OCI-LY7 (cell line): ENCODE data around the gene WDFY4. TPM values are rescaled to one million over a fixed set of nuclear protein-coding genes. Genes with fewer than 3 reads are reported as not detected.
A peak's percentile ranks its signal among the peaks of the same experiment; 100 is the strongest.

Source experiments
- BruUV-seq: library from RNA; stranded (reverse); fragments of 400-500 nt; replicated peaks from 2 replicates; lab custom pipeline; 2021; lab: Mats Ljungman, UMichigan
- CTCF ChIA-PET: fragments of 300-600 bp; sonication (Branson Sonifier 250); formaldehyde crosslinking; loops from one replicate; lab custom pipeline; 2022; ENCODE audit warnings: antibody characterized with exemption; ENCODE audit not compliant: unreplicated experiment; lab: Charles Lee
- POLR2A ChIA-PET: fragments of 300-600 bp; sonication (Branson Sonifier 250); formaldehyde crosslinking; loops from one replicate; lab custom pipeline; 2022; ENCODE audit warnings: antibody characterized with exemption; lab: Charles Lee
- DNase-seq: peaks from one replicate; pipeline ENCODE4 v3.0.0-alpha.2; 2015; ENCODE audit warnings: low spot score
- H2AFZ ChIP-seq: fragments of 200-600 bp; sonication (generic), shearing (Covaris generic); 2 replicates; pipeline ENCODE4 v1.6.1; 2014; ENCODE audit warnings: mild to moderate bottlenecking, antibody characterized with exemption, low read length, moderate library complexity
- H3K27ac ChIP-seq: fragments of 200-600 bp; sonication (generic); 2 replicates; pipeline ENCODE4 v1.5.1; 2014; ENCODE audit warnings: mixed run types, low read depth, mild to moderate bottlenecking, moderate library complexity, low read length, inconsistent platforms; ENCODE audit not compliant: poor library complexity, severe bottlenecking
- H3K36me3 ChIP-seq: fragments of 200-600 bp; sonication (generic); 2 replicates; pipeline ENCODE4 v1.6.1; 2014; ENCODE audit warnings: mild to moderate bottlenecking, antibody characterized with exemption, low read length, moderate library complexity, mixed read lengths; ENCODE audit not compliant: insufficient read depth
- H3K4me1 ChIP-seq: fragments of 200-600 bp; sonication (generic); 2 replicates; pipeline ENCODE4 v1.5.1; 2014; ENCODE audit warnings: mild to moderate bottlenecking, low read length; ENCODE audit not compliant: insufficient read depth, poor library complexity, severe bottlenecking
- H3K4me2 ChIP-seq: fragments of 200-600 bp; sonication (generic); 2 replicates; pipeline ENCODE4 v1.6.1; 2014; ENCODE audit warnings: mild to moderate bottlenecking, low read length
- H3K4me3 ChIP-seq: fragments of 200-600 bp; sonication (generic); 2 replicates; pipeline ENCODE4 v1.5.1; 2014; ENCODE audit warnings: mild to moderate bottlenecking, low read depth, low read length; ENCODE audit not compliant: poor library complexity, severe bottlenecking
- H3K79me2 ChIP-seq: fragments of 200-600 bp; sonication (generic); 2 replicates; pipeline ENCODE4 v1.6.1; 2016; ENCODE audit warnings: low read depth, mild to moderate bottlenecking, low read length, moderate library complexity, mixed read lengths; ENCODE audit not compliant: insufficient read depth
- H3K9me2 ChIP-seq: fragments of 200-600 bp; sonication (generic); 2 replicates; pipeline ENCODE4 v1.6.1; 2016; ENCODE audit warnings: mild to moderate bottlenecking, low read length, mixed read lengths; ENCODE audit not compliant: insufficient read depth
- H3K9me3 ChIP-seq: fragments of 200-600 bp; sonication (generic); 2 replicates; pipeline ENCODE4 v1.6.1; 2014; ENCODE audit warnings: mild to moderate bottlenecking, mixed run types, low read length, mixed read lengths
- H4K20me1 ChIP-seq: fragments of 200-600 bp; sonication (generic); 2 replicates; pipeline ENCODE4 v1.6.1; 2014; ENCODE audit warnings: mild to moderate bottlenecking, antibody characterized with exemption, low read length, moderate library complexity, mixed read lengths; ENCODE audit not compliant: insufficient read depth
- EZH2phosphoT487 ChIP-seq: fragments of 200-600 bp; sonication (generic); IDR thresholded peaks from 2 replicates; pipeline ENCODE4 v1.6.1; 2018; ENCODE audit warnings: low read depth, borderline replicate concordance, mild to moderate bottlenecking, mixed run types, antibody characterized with exemption, low read length, moderate library complexity, mixed read lengths
- intact Hi-C: fragments of 100-400 bp; cut with micrococcal nuclease; formaldehyde crosslinking; loops from one replicate; pipeline ENCODE4 v1.10.0; 2022; ENCODE audit not compliant: unreplicated experiment
- total RNA-seq, 2 experiments: library from RNA; depleted of rRNA in 1 of 2; stranded (reverse); fragments of >200 nt in 1 of 2; shearing (Covaris generic) in 1 of 2; gene quantifications; 2 replicates each; pipeline ENCODE4 v1.2.3, GENCODE V29; 2014 to 2022
- TF ChIP-seq, protein P1 (sequence below): fragments of 200-600 bp; sonication (generic); conservative IDR thresholded peaks from 2 replicates; pipeline ENCODE4 v1.5.1; 2014; ENCODE audit warnings: mild to moderate bottlenecking, antibody characterized with exemption, low read length, moderate library complexity, mixed read lengths

The WDFY4 gene
- total RNA-seq, 2 experiments from 2014 or later = 51.5 to 85.6 TPM

DNA sequence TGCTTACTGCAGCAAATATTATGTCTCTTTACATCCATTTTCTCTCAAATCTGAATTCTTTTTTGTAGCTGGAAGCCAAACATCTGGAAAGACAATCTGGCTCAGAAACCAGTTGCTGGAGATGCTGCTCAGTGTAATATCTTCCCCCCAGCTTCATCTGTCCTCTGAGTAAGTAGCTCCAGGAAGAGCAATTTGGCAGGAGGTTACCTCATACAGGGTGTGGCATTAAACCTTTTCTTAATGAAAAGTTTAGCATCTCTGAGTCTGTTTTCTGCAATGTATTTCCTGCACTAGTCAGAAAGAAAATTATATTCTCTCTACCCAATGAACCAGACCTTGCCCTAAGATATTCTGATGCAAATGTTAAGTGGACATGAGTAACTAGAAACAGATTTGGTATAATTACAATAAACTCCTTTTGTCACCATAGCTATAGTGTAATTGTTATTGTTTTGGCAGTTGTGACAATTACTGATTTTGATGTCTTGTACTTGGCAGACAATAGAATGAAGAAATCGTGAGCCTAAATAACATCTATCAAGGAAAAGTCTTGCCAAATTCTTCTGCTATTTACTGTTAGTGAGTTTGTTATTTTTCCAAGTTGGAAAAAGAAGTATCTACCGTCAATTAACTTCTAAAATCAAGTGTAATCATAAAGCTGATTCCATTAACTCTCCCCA lies 123.3 kb downstream of the WDFY4 start:
- POLR2A ChIA-PET = no interaction called here
- intact Hi-C loops = no loop called here
- Histone ChIP-seq H4K20me1 (no peaks in the 10 kb centered on the region), H3K36me3 (peaks cover 100% of the 10 kb centered on the region), H3K9me3 (no peaks in the 10 kb centered on the region), H3K4me2 (no peak overlapping the region), H3K27ac (no peak overlapping the region), H2AFZ (no peak overlapping the region), H3K4me1 (peaks cover 4% of the 10 kb centered on the region), H3K9me2 (no peaks in the 10 kb centered on the region), H3K4me3 (no peak overlapping the region), H3K79me2 (no peaks in the 10 kb centered on the region)
- no peak for DNase-seq
- TF ChIP-seq, protein P1, sequence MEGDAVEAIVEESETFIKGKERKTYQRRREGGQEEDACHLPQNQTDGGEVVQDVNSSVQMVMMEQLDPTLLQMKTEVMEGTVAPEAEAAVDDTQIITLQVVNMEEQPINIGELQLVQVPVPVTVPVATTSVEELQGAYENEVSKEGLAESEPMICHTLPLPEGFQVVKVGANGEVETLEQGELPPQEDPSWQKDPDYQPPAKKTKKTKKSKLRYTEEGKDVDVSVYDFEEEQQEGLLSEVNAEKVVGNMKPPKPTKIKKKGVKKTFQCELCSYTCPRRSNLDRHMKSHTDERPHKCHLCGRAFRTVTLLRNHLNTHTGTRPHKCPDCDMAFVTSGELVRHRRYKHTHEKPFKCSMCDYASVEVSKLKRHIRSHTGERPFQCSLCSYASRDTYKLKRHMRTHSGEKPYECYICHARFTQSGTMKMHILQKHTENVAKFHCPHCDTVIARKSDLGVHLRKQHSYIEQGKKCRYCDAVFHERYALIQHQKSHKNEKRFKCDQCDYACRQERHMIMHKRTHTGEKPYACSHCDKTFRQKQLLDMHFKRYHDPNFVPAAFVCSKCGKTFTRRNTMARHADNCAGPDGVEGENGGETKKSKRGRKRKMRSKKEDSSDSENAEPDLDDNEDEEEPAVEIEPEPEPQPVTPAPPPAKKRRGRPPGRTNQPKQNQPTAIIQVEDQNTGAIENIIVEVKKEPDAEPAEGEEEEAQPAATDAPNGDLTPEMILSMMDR = no peak
- TF ChIP-seq EZH2phosphoT487 = no peak
- BruUV-seq = TSS peak; percentile 39
- CTCF ChIA-PET = no interaction called here

DNA sequence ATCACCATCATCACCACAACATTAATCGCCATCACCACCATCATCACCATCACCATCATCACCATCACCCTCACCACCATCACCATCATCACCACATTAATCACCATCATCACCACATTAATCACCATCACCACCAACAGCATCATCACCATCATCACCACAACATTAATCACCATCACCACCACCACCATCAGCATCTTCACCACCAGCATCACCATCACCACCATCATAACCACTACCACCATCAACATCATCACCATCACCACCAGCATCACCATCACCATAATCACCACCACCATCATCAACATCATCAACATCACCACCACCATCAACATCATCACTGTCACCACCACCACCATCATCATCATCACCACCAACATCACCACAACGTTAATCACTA lies 124.6 kb downstream of the WDFY4 start:
- intact Hi-C loops = no loop called here
- H3K36me3 ChIP-seq = peaks cover 100% of the 10 kb centered on the region
- no peaks in the 10 kb centered on the region for H3K9me2 ChIP-seq
- no peaks in the 10 kb centered on the region for H3K79me2 ChIP-seq
- H3K4me1 ChIP-seq = no peaks in the 10 kb centered on the region
- H3K27ac ChIP-seq = no peak overlapping the region
- H2AFZ ChIP-seq = no peak overlapping the region
- TF ChIP-seq, protein P1 = no peak
- TF ChIP-seq EZH2phosphoT487 = no peak
- CTCF ChIA-PET = no interaction called here
- H3K4me3 ChIP-seq = no peak overlapping the region
- no peak overlapping the region for H3K4me2 ChIP-seq
- BruUV-seq = no TSS peak
- no peak for DNase-seq
- H3K9me3 ChIP-seq = no peaks in the 10 kb centered on the region
- POLR2A ChIA-PET = interaction anchor here (0.7 kb wide), 1 partner anchor 24 kb away, joined by 3 read pairs; no protein-coding TSS in a partner anchor
- H4K20me1 ChIP-seq = no peaks in the 10 kb centered on the region

DNA sequence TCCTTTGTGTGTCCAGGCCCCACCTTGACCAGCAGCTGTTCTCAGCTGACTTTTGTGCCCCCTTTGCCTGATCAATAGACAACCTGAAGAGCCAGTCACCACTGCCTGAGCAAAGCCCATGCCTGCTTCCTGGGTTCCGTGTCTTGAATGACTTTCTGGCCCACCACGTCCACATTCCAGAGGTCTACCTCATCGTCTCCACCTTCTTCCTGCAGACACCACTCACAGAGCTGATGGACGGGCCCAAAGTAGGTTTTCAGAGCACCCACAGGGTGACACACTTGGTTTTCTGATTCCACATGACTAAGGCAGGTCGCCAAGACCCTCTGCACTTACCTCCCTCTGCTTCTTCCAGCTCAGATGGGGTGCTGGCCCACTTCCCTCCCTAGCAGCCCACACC lies 126.8 kb downstream of the WDFY4 start:
- Histone ChIP-seq H2AFZ (no peak overlapping the region), H3K79me2 (no peaks in the 10 kb centered on the region), H3K4me1 (no peaks in the 10 kb centered on the region), H3K4me3 (no peak overlapping the region), H3K4me2 (no peak overlapping the region), H3K36me3 (peaks cover 87% of the 10 kb centered on the region), H3K9me2 (peaks cover 2% of the 10 kb centered on the region; the same call in 1 of the 2 replicates), H3K9me3 (no peaks in the 10 kb centered on the region), H3K27ac (no peak overlapping the region), H4K20me1 (no peaks in the 10 kb centered on the region)
- BruUV-seq = no TSS peak
- no peak for DNase-seq
- CTCF ChIA-PET = no interaction called here
- POLR2A ChIA-PET = no interaction called here
- TF ChIP-seq, protein P1 = no peak
- TF ChIP-seq EZH2phosphoT487 = no peak
- intact Hi-C loops = no loop called here
